Spinal cord (tissue), 10 donors: ENCODE data around the gene CCDC57. TPM values are rescaled to one million over a fixed set of nuclear protein-coding genes. Genes with fewer than 3 reads are reported as not detected.
"Not testable (repeated sequence)": the region's sequence is repeated elsewhere in the genome, so short reads cannot be mapped to it uniquely, and the experiment has no call there.

ENCODE experiments used
- DNase-seq, 6 donors: peaks; one replicate each; pipeline versions ENCODE4 v3.0.0 to v3.0.0-alpha.2; 2013 to 2015; ENCODE audit warnings: low spot score in 6 of 6, low read depth in 4 of 6
- H3K27ac ChIP-seq: one replicate; pipeline ENCODE4 v1.5.1; 2013; ENCODE audit warnings: low read depth, low read length, control low read depth
- H3K27me3 ChIP-seq: one replicate; pipeline ENCODE4 v1.6.1; 2013; ENCODE audit warnings: low read length; ENCODE audit not compliant: control insufficient read depth, insufficient read depth
- H3K36me3 ChIP-seq: one replicate; pipeline ENCODE4 v1.6.1; 2013; ENCODE audit warnings: low read length; ENCODE audit not compliant: control insufficient read depth, insufficient read depth
- H3K4me1 ChIP-seq: one replicate; pipeline ENCODE4 v1.6.1; 2013; ENCODE audit warnings: low read length; ENCODE audit not compliant: control insufficient read depth, insufficient read depth
- H3K4me3 ChIP-seq: one replicate; pipeline ENCODE4 v1.5.1; 2013; ENCODE audit warnings: low read depth, low read length, control low read depth
- H3K9me3 ChIP-seq: one replicate; pipeline ENCODE4 v1.6.1; 2013; ENCODE audit warnings: low read length; ENCODE audit not compliant: control insufficient read depth, insufficient read depth
- WGBS: methylation state at CpG from one replicate; pipeline ENCODE4 v1.1.5; 2013; ENCODE audit warnings: missing lambda C conversion rate; ENCODE audit not compliant: insufficient coverage; 5-methylcytosine and 5-hydroxymethylcytosine counted together
- polyA plus RNA-seq, 2 donors: library from polyadenylated mRNA; unstranded; fragments of 120-200 nt; gene quantifications; one replicate each; pipeline ENCODE4 v1.2.1, GENCODE V29; 2013; ENCODE audit not compliant: insufficient read length in 2 of 2
- total RNA-seq, 2 donors: library from RNA; depleted of rRNA in 1 of 2; stranded (reverse); fragments of 120-200 nt in 1 of 2; fragments of >200 nt in 1 of 2; gene quantifications; one replicate each; pipeline versions ENCODE4 v1.2.3 to v1.2.4, GENCODE V29; 2013 to 2014
- donor health status: healthy.

The CCDC57 gene
- total and polyA plus RNA-seq, 4 donors = 15.3 to 85.3 (median 39.7) TPM

GRCh38 chr17:82215972-82216300 is 3.3 kb upstream of the CCDC57 start:
- H3K27ac ChIP-seq = no peak overlapping the region
- DNase-seq = no peak
- WGBS = 80% methylated on average over 12 of the region's 12 CpGs

GRCh38 chr17:82215095-82215971 is 2.7 kb upstream of the CCDC57 start:
- Histone ChIP-seq H3K4me1 (peaks cover 29% of the 10 kb centered on the region), H3K27me3 (no peaks in the 10 kb centered on the region), H3K27ac (no peak overlapping the region), H3K4me3 (no peak overlapping the region), H3K9me3 (no peaks in the 10 kb centered on the region), H3K36me3 (no peaks in the 10 kb centered on the region)
- 80% methylated on average over 23 of the region's 25 CpGs for WGBS
- DNase-seq = no peak

More at GRCh38 chr17:82215972-82216300, 3.3 kb upstream of the CCDC57 start:
- Histone ChIP-seq H3K36me3 (no peaks in the 10 kb centered on the region), H3K9me3 (no peaks in the 10 kb centered on the region), H3K4me1 (peaks cover 29% of the 10 kb centered on the region), H3K27me3 (no peaks in the 10 kb centered on the region), H3K4me3 (no peak overlapping the region)

- WGBS = 92% methylated on average over 11 of the region's 11 CpGs
- H3K4me3 ChIP-seq = no peak overlapping the region
- H3K27ac ChIP-seq = no peak overlapping the region
- DNase-seq = no peak
- no peaks in the 10 kb centered on the region for H3K9me3 ChIP-seq
- H3K36me3 ChIP-seq = no peaks in the 10 kb centered on the region
- H3K4me1 ChIP-seq = peaks cover 29% of the 10 kb centered on the region
- no peaks in the 10 kb centered on the region for H3K27me3 ChIP-seq
Observed at GRCh38 chr17:82214012-82214628, 1.5 kb upstream of the CCDC57 start.

DNA sequence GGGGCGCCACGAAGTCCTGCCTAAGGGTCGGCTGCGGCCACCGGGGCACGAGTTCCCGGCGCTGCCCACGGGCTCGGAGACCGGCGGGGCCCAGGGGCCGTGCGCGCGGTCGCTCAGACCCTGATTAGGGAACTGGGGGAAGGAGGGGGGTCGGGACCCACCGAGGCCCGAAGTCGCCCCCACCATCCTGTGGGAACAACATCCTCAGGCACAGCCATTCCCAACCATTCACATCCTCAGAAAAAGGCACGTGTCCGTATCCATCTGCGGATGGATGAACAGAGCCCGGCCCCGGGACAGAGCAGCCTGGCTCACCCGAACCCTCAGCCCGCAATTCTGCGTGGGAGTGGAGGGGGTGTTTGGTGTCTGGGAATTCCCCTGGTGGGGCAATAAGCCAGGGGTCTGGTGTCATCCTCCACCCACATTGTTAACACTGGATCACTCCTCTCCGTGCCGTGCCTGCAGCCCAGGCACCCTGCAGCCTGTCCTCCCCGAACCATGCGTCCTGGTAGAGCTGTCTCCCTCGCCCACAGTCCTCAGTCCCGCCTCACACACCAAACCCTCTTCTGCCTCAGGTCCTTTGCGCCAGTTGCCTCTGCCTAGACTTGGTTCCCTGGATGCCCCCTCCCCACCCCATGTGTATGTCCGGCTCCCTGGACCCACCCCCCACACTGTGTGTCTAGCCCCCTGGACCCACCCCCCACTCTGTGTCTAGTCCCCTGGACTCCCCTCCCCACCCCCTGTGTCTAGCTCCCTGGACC is 789 bp upstream of the CCDC57 start:
- DNase-seq = peak in 4 of 6 donors; percentile 22 to 92 (median 68)
- no peak overlapping the region for H3K27ac ChIP-seq
- peak overlapping the region; percentile 48 for H3K4me3 ChIP-seq
- 2% methylated on average over 26 of the region's 37 CpGs for WGBS
- peaks cover 29% of the 10 kb centered on the region for H3K4me1 ChIP-seq
- no peaks in the 10 kb centered on the region for H3K36me3 ChIP-seq
- H3K27me3 ChIP-seq = no peaks in the 10 kb centered on the region
- no peaks in the 10 kb centered on the region for H3K9me3 ChIP-seq

DNA sequence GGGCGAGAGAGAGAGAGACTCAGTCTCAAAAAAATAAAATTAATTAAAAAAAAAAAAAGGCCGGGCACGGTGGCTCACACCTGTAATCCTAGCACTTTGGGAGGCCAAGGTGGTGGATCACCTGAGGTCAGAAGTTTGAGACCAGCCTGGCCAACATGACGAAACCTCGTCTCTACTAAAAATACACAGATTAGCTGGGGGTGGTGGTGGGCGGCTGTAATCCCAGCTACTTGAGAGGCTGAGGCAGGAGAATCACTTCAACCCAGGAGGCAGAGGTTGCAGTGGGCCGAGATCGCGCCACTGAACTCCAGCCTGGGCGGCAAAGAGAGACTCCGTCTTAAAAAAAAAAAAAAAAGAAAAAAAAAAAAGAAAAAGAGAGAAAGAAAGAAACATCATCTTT is 2.0 kb downstream of the CCDC57 start:
- H3K27me3 ChIP-seq, H3K9me3 ChIP-seq, H3K4me3 ChIP-seq, DNase-seq, H3K27ac ChIP-seq: not testable (repeated sequence)
- H3K4me1 ChIP-seq = peaks cover 28% of the 10 kb centered on the region
- 100% methylated on average over 1 of the region's 11 CpGs for WGBS
- H3K36me3 ChIP-seq = peaks cover 12% of the 10 kb centered on the region

GRCh38 chr17:82205720-82206508 is 6.7 kb downstream of the CCDC57 start:
- WGBS = 21% methylated on average over 20 of the region's 21 CpGs
- Histone ChIP-seq H3K27me3 (no peaks in the 10 kb centered on the region), H3K27ac (no peak overlapping the region), H3K36me3 (peaks cover 38% of the 10 kb centered on the region), H3K4me3 (no peak overlapping the region), H3K4me1 (peaks cover 15% of the 10 kb centered on the region), H3K9me3 (no peaks in the 10 kb centered on the region)
- DNase-seq = peak in 5 of 6 donors; percentile 36 to 92 (median 52)

GRCh38 chr17:82204831-82205719 is 7.6 kb downstream of the CCDC57 start:
- no peak overlapping the region for H3K27ac ChIP-seq
- H3K4me1 ChIP-seq = peaks cover 15% of the 10 kb centered on the region
- 75% methylated on average over 25 of the region's 25 CpGs for WGBS
- DNase-seq = no peak
- no peak overlapping the region for H3K4me3 ChIP-seq
- H3K36me3 ChIP-seq = peaks cover 46% of the 10 kb centered on the region
- H3K27me3 ChIP-seq = no peaks in the 10 kb centered on the region
- no peaks in the 10 kb centered on the region for H3K9me3 ChIP-seq

DNA sequence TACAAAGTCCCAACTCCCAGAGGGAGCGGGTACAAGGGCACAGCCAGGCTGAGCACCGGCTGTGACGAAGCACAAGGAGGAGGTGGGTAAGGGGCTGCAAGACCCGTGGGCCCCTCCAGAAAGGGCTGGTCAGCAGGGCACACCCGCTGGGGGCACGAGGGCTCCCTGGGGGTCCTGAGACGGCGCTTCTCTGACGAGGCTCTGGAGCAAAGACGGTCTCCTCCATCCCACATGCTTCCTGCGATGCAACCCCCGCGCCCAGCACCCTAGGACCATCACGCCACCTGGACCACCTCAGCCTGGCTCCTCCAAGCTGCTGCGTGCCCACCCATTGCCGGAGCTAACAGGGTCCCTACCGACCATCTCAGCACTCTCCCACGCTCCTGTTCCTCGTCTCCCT is 8.7 kb downstream of the CCDC57 start:
- no peaks in the 10 kb centered on the region for H3K27me3 ChIP-seq
- H3K4me3 ChIP-seq = no peak overlapping the region
- H3K36me3 ChIP-seq = peaks cover 58% of the 10 kb centered on the region
- DNase-seq = no peak
- H3K9me3 ChIP-seq = no peaks in the 10 kb centered on the region
- peaks cover 15% of the 10 kb centered on the region for H3K4me1 ChIP-seq
- WGBS = 90% methylated on average over 19 of the region's 19 CpGs
- no peak overlapping the region for H3K27ac ChIP-seq
